ENCODE results near the gene PPP1R18.
"Not testable (repeated sequence)": the region's sequence is repeated elsewhere in the genome, so short reads cannot be mapped to it uniquely, and the experiment has no call there.

Gene PPP1R18

DNA sequence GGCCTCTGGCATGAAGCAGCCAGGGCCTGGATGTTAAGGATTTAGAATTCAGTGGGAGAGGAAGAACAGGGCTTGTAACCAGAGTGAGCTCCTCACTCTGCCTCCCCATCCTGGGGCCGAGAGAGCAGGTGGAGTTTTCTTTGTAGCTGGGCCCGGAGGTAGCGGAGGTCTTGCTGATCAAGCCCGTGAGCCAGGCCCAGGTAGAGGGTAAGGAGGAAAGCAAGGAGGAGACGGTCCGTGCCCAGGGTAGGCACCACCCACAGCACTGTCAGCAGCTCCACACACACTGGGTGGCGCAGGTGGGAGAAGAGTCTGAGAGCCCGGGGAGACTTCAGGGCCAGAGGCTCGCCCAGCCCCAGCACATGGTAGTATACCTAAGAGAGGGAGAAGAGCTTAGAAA is 2.1 kb upstream of the PPP1R18 start:
- no peak for DNase-seq

DNA sequence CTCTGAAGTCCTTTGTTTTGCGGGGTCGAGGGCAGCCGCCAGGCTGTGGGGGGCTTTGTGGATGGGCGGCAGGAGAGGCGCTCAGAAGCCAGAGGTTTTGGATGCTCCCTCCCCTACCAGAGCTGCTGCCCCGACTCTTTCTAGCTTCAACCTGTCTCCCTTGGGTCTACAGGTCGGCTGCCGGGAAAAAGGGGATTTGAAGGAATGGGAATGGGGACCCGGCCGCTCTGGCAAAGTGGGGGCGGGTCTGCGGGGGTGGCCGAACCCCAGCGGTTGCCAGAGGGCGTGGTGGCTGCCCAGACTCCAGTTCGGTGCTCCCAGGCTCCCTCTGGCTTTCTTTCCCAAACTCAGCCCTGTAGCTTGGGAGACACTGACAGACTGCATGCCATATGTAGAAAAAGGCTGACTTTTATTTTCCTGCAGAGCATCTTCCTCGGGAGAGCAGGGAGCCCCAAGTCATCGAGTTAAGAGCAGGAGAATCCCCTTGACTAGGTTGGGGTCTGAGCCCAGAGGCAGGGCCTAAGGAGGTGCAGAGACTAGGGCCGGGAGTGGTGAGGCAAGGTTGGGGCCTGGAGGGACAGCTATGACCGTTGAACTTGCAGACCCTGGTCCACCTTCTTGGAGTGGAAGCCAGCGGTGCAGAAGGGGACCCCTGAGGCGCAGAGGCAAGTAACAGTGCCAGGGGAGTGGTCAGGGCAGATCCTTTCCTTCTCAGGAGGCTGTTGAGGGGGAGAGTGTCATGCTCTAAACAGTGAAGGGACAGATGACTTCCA is 1.4 kb upstream of the PPP1R18 start:
- no peak for DNase-seq

DNA sequence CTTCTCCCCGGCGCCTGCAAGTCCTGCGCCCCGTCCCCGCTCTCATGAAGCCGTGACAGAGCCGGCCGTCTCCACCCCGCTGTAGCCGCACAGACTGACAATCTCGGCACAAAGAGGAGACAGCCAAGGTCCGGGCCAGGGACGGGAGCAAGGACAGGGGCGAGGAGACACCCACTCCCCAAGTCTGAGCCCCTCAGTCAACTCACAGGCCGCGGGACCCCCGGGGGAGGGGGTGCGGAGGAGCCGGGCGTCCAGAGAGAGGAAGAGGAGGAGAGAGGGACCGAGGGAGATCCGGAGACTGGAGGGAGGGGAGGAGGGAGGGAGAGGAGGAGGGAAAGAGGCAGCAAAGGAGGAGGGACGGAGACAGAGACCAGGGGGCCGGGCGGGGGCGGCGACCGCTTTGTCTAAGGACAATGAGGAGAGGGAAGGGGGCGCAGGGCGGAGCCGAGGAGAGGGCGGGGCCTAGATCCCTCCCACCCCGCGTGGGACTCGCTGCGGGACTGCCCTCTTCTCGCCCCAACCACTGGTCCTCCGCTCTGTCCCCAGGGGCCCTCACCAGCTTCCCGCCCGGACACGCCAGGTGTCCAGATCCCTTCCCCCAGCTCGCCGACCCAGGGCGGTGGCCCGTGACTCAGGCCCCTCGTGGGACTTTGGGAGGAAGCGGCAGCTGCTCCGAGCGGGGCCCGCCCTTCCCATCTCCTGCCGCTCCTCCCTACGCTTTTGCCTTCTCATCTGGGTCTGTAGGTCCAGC is 638 bp upstream of the PPP1R18 start:
- peak; percentile 92 for DNase-seq

DNA sequence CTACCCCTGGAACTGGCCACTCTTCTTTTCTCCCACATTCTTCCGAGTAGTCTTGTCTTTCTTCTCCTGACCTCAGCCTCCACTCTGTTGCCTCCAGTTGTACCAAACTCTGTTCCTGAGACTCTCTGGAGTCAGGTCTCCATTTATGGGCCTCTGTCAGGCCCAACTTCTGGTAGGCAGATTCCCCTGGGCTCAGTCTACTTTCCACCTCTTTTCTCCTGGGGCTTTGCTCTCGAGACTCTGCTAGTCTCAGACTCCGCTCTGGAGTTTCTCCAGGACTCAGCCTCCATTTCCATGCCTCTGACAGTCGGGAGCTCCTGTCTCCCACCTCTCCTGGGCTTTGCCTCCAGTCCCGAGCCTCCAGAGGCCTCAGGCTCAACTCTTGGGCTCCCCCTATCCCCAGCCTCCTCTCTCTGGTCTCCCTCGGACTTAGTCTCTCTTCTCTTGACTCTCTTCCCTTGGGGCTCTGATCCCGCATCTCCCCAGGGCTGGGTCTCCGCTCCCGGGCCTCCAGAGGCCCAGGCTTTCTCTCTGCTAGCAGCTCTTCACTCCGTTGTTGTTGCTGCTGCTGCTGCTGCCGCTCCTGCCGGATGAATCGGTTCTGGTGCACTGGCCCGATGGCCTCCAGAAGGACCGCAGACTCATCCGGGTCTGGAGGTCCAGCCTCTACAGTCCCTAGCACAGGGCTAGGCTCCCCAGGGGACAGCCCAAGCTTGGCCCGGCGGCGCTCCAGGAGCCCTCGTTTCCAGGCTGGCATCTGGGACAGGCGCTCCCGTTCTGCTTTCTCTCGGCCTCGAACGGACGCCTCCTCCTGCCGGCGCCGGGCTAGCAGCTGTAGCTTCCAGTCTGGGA is 1.1 kb downstream of the PPP1R18 start:
- no peak for DNase-seq

DNA sequence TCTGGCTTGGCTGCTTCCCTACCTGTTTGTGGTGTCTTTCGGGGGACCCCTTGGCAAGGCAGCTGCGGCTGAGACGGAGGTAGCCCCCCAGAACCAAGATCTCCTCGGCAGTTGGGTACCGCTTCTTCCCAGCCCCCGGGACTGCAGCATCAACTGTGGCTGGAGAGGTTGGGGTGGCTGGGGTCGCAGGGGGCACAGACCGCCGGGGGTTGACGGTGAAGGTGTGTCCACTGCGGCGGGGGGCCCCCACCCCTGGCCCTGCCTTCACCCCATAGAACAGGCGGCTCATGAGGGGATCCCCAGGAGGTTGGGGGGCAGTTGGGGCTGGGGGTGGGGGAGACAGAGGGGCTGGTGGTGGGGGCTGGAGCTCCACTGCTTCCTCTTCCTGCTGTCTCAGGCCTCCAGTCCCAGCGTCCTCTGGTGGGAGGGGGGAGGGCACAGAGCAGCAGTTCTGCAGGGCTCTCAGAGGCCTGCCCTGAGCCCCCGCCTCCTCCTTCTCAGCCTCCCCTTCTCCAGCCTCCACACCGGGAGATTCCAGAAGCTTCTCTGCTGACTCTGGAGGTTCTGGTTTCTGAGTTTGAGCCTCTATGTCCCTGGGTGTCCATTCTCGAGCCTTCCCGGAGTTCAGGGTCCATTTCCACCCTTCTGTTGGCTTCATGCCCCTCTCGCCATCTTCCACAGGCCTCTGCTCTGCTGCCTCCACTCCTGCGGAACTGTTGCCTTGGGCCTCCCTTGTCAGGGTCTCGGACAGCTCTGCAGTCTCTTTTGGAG is 1.9 kb downstream of the PPP1R18 start:
- DNase-seq, result no peak

DNA sequence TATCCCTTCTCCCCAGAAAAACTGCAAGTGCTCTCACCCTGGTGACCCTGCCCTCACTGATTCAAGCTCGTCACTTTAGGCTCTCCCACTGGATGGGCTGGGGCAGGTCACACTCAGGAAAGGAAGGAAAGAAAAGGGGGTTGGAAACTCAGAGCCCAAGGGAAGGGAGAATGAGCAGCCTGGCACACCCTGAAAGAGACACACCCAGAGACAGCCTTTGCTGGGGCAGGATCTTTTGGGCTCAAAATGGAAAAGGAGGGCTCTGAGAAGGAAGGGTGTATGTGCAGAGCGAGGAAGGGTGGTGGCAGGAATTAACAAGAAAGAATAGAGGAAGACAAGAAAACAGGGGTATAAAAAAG is 2.5 kb downstream of the PPP1R18 start:
- DNase-seq, result no peak

DNA sequence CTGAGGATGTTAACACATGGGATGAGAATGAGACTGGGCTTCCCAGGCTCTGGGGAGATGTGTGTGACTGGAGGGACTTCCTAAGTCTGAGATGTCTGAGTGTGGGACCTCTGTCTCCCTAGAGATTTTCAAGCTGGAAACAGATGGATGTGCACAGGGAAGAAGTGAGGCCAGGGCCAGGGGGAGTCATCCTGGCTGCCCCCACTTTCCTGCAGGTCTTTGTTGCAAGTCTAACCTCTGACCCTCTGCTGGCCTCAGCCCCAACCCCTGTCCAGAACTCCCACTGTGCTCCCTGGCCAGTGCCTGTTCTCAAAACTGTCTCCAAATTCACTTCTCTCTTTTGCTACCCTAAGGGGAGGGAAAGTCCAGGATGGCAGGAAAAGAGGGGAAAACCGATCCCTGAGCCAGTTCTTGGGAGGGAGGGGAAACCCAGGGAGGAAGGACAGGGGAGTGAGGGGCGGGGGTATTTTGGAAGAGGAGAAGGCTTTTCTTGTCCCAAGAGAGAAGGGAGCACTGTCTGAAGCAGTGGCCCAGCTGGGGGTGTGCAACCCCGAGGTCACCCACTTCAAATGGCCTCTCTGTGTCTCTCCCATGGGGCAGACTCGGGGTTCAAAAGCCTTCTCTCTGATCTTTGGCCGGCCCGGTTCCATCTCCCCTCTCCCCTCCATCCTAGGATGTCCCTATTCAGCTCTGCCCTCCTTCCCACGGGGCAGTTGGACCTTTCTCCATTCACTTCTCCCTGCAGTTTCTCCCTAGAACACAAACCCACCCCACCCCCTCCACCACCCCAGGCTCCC is 3.1 kb downstream of the PPP1R18 start:
- DNase-seq, result no peak

DNA sequence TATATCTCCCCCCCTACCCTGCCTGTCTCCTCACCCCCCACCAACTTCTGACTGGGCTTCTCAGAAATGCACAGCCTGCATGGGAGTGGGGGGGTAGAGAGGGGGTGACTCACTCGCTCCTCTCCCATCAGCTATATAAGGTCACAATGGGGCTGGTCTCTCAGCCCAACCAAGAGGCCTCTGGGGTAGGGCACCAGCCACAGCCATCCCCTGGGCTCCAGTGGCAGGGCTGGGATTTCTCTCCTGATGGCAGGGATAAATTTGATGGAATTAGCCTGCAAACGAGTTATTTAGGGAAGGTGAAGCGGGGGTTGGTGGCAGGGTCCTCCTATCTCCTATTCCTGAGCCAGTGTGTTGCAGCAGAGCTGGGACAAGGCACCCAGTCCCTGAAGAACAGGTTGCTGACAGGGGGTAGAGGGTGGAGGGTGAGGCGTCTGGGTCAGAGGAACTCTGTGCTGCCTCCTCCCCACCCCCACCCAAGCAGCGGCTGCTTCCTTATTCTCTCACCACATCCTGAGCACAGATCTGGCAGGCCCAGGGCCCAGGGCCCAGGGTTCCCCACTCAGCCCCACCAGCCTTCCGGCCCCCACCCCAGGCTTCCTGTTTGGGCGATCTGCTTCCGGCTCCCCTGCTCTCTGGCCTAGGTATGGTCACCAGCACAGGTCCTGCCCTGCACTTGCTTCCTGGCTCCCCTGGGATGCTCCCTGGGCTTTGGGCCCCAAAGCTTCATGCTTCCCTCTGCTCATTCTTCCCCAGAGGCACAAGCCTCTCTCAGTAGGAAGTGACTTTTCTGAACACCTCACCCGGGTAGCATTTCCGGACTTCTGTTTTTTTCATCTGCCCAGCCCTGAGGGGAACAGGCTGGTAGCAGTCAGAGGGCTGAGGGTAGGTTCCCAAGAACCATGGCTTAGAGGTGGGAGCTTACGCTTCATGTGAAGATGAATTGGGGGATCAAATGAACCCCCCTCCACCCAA is 4.0 kb downstream of the PPP1R18 start:
- no peak for DNase-seq

DNA sequence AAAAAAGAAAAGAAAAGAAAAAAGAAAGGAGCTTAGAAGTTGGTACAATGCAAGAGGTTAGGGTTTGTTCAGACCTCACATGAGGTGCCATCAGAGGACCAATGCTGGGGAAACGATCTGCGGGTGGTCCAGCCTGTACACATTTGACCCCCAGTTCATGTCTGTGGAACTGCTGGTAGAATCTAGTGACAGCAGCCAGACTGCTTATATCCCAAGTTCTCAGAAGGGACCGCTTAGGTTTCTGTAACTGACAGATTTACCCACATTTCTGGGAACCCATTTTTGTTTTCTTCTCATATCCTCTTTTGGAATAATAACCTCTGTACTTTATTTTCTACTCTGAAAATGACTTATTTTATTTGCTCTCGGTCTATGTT is 4.7 kb downstream of the PPP1R18 start:
- no peak for DNase-seq

DNA sequence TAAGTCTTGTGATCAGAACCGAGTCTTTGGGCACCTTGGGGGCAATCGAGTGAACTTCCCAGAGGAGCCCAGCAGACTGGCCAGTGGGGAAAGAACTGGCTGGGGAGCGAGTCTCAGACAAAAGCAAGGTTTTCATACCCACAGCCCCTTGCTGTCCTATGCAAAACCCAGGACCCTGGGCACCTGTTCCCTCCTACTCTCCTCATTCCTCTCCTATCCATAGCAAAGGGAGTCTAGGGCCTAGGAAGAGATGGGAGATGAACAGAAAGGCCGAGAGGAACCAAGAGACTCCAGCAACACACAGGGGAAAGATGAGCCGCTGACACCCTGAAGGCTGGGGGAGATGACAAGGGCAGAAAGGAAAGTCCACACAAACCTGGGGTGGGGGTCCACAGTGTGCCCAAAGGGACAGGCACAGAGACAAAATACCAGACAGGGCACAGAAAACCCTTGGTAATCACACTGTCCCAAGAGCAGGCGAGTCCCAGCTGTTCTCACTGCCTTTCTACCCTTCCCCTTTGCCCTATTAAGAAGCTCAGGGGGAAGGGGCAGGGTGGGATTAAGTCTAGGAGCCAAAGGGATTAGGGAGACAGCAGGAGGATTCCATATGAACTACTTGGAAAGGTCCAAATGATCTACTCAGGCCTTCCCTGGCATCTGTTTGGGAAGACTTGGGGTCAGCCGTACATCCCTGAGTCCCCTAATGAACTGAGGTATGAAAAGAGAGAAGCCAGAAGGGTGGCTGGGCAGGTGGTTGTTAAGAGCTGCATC is 6.5 kb downstream of the PPP1R18 start:
- DNase-seq, result no peak

DNA sequence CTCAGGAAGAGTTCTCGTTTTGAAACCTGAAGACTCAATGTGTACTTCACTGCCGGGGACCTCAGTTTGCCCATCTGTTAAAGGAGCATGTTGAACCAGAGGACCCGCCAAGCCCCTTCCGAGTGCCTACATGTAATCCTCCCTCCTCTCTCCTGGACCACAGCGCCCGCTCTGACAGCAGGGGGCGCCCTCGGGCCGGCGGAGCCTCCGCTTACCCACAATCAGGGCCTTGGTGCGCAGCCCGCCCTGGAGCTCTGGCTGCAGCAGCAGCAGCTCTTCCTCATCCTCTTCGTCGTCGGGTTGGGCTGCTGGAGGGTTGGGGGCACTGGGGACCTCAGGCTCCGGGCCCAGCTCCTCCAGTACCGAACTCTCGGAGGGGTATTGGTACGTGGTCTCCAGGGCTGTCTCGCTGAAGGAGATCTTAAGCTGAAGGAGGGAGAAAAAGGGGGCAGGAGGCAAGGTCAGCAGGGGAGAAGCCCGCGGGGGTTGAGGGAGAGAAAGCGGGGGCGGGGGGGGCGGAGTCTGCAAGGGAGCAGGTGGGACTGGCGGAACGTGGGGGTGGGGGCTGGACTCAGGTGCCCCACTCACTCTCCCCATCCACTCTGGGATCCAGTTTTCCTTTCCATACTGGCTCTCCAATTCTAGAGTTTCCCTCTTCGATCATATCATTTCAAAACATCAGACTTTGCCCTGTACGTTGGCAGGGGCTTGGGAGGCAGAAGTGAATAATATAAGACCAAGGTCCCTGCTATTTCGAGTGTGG is 7.3 kb downstream of the PPP1R18 start:
- peak; percentile 66 for DNase-seq

DNA sequence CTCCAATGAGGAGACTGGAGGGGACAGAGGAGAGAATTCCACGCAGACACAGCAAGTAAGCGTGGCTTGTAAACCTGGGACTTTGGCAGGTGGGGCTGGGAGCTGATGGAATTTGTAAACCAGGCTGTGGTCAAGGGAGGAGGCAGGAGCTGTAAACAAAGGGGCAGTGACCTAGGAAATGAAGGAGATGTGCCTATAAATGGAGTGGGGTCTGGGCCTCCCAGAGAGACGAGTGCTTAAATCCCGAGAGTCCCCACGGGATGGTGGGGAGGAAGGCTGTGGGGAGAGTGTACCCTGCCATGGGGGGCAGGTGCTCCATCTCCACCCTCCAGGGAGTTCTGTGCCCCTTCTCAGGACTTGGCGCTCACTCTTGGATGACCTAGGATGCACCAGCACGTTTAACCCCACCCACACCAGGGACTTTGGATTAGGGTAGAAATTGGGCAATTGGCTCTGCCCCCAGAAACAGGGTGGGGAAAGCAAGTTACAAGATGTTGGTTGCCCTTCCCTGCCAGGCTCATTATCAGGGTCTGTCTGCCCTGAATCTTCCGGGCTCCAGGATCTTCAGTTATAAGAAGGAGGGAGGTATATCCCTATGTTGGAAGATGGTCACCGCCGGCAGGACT is 9.7 kb downstream of the PPP1R18 start:
- DNase-seq, result no peak

DNA sequence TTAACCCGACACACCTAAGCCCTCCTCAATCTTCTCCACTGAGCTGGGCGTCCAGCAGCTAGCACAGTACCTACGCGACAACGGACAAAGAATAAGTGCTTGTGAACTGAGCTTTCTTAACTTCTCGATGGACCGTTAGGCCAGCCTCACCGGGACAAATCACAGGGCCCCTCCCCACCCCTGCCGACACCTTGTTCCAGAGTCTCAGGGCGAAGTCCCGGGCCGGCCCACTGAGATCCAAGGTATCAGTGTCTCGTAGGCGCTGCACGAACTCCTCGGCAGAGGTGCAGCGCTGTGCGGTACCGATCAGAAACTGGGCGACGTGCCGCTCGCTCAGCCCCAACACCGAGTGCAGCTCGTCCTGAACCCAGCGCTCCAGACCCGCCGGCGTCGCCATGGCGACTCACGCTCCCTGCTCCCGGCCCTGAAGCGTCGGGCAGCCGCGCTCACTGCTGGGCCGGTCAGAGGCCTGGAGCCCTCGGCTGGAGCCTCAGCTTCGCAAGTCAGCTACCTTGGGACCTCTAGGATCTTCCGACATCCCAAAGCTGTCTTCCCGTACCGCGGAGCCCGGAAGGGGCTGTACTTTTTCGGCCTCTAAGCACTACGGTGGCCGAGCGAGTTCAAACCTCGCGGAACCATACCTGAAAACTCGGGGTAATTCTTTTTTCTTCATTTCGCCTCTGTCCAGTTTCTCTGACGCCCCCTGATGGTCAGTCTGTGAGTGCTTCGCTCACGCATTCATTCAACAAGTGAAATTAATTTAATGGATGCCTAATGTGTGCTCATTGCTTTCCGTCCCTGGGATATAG is 13.8 kb downstream of the PPP1R18 start, which contains the start of gene DHX16:
TSS of gene DHX16 (minus strand) at position 562 of the 809 bp plus-strand sequence. CDS start at position 397, 165 bp downstream.
- DNase-seq, result peak; percentile 94

DNA sequence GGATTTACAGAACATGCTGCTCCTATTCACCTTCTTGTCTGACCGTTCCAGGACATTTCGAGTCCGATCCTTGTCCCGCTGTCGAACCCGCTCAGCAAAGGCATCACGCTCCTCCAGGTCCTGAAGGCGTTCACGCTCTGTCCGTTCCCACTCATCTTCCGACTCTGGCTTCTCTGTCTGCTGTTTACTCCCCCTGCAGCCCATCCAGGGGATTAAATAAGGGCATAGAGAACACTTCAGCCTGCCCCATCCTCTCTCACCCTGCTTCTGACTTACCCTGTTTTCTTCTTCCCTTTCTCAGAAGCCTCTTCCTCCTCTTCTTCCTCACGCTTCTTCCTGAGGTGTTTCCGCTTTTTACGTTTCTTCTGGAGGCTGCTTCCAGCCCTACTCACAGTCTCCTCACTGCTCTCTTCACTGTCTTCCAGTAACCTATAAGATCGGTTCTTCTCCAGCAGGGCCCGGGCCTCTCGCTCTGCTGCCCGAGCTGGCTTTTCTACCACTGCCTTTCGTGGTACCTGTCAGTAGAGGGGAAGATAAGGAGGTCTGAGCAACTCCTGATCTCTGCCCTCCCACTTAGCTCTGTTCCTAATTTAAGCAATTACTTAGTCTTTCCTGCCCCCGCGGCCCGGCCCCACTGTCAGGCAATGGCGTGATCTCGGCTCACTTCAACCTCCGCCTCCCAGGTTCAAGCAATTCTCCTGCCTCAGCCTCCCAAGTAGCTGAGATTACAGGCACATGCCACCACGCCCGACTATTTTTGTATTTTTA is 15.5 kb downstream of the PPP1R18 start:
- no peak for DNase-seq

DNA sequence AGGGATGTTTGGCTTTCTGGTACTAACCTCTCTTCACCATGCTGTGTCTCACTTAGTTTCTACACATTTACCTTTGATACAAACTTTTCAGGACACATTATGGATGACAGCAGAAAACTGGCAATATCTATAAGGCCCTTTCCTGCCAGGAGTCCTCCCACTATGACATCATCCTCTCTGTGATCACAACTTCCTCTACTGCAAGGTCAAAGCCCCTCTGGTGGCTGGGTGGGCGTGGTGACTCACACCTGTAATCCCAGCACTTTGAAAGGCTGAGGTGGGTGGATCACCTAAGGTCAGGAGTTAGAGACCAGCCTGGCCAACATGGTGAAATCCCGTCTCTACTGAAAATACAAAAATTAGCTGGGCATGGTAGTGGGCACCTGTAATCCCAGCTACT is 20.1 kb downstream of the PPP1R18 start:
- not testable (repeated sequence) for DNase-seq

DNA sequence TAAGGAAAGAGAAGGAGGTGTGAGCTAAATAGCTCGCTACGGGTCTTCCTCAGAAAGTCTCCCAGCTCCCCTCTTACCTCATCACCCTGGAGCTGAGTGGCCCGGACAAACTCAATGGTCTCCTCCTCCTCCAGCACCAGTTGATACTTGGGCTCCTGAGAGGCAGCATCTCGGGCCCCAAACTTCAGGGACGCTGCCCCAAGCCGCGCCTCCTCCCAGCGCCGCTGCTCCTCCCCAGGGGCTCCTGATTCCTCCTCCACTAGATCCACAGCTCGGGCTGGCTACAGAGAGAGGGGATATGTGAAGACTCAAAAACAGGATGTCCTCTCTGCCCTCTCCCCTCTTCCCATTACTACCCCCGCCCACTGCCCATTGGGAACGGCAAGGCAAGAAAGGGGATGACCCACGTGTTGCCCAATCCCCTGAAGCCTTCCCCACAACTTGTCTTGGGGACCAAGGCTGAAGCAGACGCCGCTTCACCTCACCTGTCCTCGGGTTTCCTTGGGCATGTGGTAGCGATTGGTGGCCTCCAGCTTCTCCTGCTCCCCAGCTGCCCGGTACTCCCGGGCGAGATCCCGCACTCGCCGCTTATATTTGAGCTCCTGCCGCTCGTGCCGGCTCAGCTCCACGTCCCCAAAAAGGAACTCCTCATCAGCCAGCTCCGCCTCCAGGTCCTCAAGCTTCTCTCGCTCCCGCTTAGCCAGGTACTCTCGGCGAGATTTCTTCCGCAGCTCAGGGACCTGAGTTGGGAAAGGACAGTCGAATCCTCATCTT is 21.3 kb downstream of the PPP1R18 start:
- no peak for DNase-seq
